Measurements from ENCODE around the gene ABI3BP. TPM values are rescaled to one million over a fixed set of nuclear protein-coding genes. Genes with fewer than 3 reads are reported as not detected.

ABI3BP gene
- total and polyA plus RNA-seq, 9 donors: 176 to 605 (median 300) TPM

GRCh38 chr3:100877286-100877685, 115.9 kb downstream of the ABI3BP start:
- H3K36me3 ChIP-seq (ENCODE audit: control insufficient read depth, insufficient read depth, low read length): peaks cover 6% of the 10 kb centered on the region
- H3K4me1 ChIP-seq (ENCODE audit: control insufficient read depth, insufficient read depth, low read length): peaks cover 20% of the 10 kb centered on the region
- H3K9me3 ChIP-seq (replicated peaks; ENCODE audit: control insufficient read depth, low read depth, low read length): no peaks in the 10 kb centered on the region
- H3K27ac ChIP-seq (ENCODE audit: low read length): no peak overlapping the region
- DNase-seq: no peak
- 70% methylated on average over 2 of the region's 2 CpGs for WGBS (ENCODE audit: insufficient coverage)
- H3K27me3 ChIP-seq (ENCODE audit: control insufficient read depth, insufficient read depth, low read length): no peaks in the 10 kb centered on the region
- H3K4me3 ChIP-seq (ENCODE audit: low read length): no peak overlapping the region

GRCh38 chr3:100875239-100875638, 118.0 kb downstream of the ABI3BP start:
- Histone ChIP-seq H3K4me3 (ENCODE audit: low read length) (no peak overlapping the region), H3K4me1 (ENCODE audit: control insufficient read depth, insufficient read depth, low read length) (peaks cover 17% of the 10 kb centered on the region), H3K9me3 (replicated peaks; ENCODE audit: control insufficient read depth, low read depth, low read length) (no peaks in the 10 kb centered on the region), H3K36me3 (ENCODE audit: control insufficient read depth, insufficient read depth, low read length) (peaks cover 6% of the 10 kb centered on the region), H3K27me3 (ENCODE audit: control insufficient read depth, insufficient read depth, low read length) (no peaks in the 10 kb centered on the region), H3K27ac (ENCODE audit: low read length) (no peak overlapping the region)
- peak; percentile 73 for DNase-seq
- WGBS (ENCODE audit: insufficient coverage): 0% methylated on average over 1 of the region's 5 CpGs

- H3K36me3 ChIP-seq (ENCODE audit: control insufficient read depth, insufficient read depth, low read length): peaks cover 6% of the 10 kb centered on the region
- H3K9me3 ChIP-seq (replicated peaks; ENCODE audit: control insufficient read depth, low read depth, low read length): no peaks in the 10 kb centered on the region
- peaks cover 9% of the 10 kb centered on the region for H3K4me1 ChIP-seq (ENCODE audit: control insufficient read depth, insufficient read depth, low read length)
- no peak overlapping the region for H3K27ac ChIP-seq (ENCODE audit: low read length)
- H3K27me3 ChIP-seq (ENCODE audit: control insufficient read depth, insufficient read depth, low read length): no peaks in the 10 kb centered on the region
- no peak overlapping the region for H3K4me3 ChIP-seq (ENCODE audit: low read length)
- no CpG with 5 or more reads among the region's 3 CpGs for WGBS (ENCODE audit: insufficient coverage)
- no peak for DNase-seq
Observed at GRCh38 chr3:100873611-100874010, 119.6 kb downstream of the ABI3BP start.

- WGBS (ENCODE audit: insufficient coverage): no CpG with 5 or more reads among the region's 3 CpGs
- Histone ChIP-seq H3K4me1 (ENCODE audit: control insufficient read depth, insufficient read depth, low read length) (peaks cover 8% of the 10 kb centered on the region), H3K36me3 (ENCODE audit: control insufficient read depth, insufficient read depth, low read length) (peaks cover 6% of the 10 kb centered on the region), H3K27ac (ENCODE audit: low read length) (no peak overlapping the region), H3K9me3 (replicated peaks; ENCODE audit: control insufficient read depth, low read depth, low read length) (no peaks in the 10 kb centered on the region), H3K27me3 (ENCODE audit: control insufficient read depth, insufficient read depth, low read length) (no peaks in the 10 kb centered on the region), H3K4me3 (ENCODE audit: low read length) (no peak overlapping the region)
- DNase-seq: no peak
Observed at GRCh38 chr3:100871306-100871705, 121.9 kb downstream of the ABI3BP start.

- Histone ChIP-seq H3K27ac (ENCODE audit: low read length) (peak overlapping the region; percentile 32), H3K36me3 (ENCODE audit: control insufficient read depth, insufficient read depth, low read length) (peaks cover 8% of the 10 kb centered on the region), H3K4me1 (ENCODE audit: control insufficient read depth, insufficient read depth, low read length) (peaks cover 3% of the 10 kb centered on the region), H3K9me3 (replicated peaks; ENCODE audit: control insufficient read depth, low read depth, low read length) (no peaks in the 10 kb centered on the region), H3K27me3 (ENCODE audit: control insufficient read depth, insufficient read depth, low read length) (no peaks in the 10 kb centered on the region), H3K4me3 (ENCODE audit: low read length) (no peak overlapping the region)
- WGBS (ENCODE audit: insufficient coverage): no CpG with 5 or more reads among the region's 2 CpGs
- DNase-seq: peak; percentile 96
Observed at GRCh38 chr3:100869787-100870186, 123.4 kb downstream of the ABI3BP start.

GRCh38 chr3:100868894-100869293, 124.3 kb downstream of the ABI3BP start:
- Histone ChIP-seq H3K27ac (ENCODE audit: low read length) (peak overlapping the region; percentile 24), H3K4me3 (ENCODE audit: low read length) (no peak overlapping the region), H3K27me3 (ENCODE audit: control insufficient read depth, insufficient read depth, low read length) (no peaks in the 10 kb centered on the region), H3K9me3 (replicated peaks; ENCODE audit: control insufficient read depth, low read depth, low read length) (no peaks in the 10 kb centered on the region), H3K4me1 (ENCODE audit: control insufficient read depth, insufficient read depth, low read length) (peaks cover 3% of the 10 kb centered on the region), H3K36me3 (ENCODE audit: control insufficient read depth, insufficient read depth, low read length) (peaks cover 15% of the 10 kb centered on the region)
- WGBS (ENCODE audit: insufficient coverage): 60% methylated on average over 2 of the region's 3 CpGs
- no peak for DNase-seq

GRCh38 chr3:100868096-100868495, 125.1 kb downstream of the ABI3BP start:
- no peak overlapping the region for H3K4me3 ChIP-seq (ENCODE audit: low read length)
- H3K36me3 ChIP-seq (ENCODE audit: control insufficient read depth, insufficient read depth, low read length): peaks cover 10% of the 10 kb centered on the region
- no CpG with 5 or more reads among the region's 1 CpG for WGBS (ENCODE audit: insufficient coverage)
- H3K27ac ChIP-seq (ENCODE audit: low read length): no peak overlapping the region
- no peaks in the 10 kb centered on the region for H3K27me3 ChIP-seq (ENCODE audit: control insufficient read depth, insufficient read depth, low read length)
- DNase-seq: no peak
- H3K4me1 ChIP-seq (ENCODE audit: control insufficient read depth, insufficient read depth, low read length): peaks cover 3% of the 10 kb centered on the region
- H3K9me3 ChIP-seq (replicated peaks; ENCODE audit: control insufficient read depth, low read depth, low read length): no peaks in the 10 kb centered on the region

- WGBS (ENCODE audit: insufficient coverage): no CpG with 5 or more reads among the region's 1 CpG
- DNase-seq: peak; percentile 40
- Histone ChIP-seq H3K4me3 (ENCODE audit: low read length) (no peak overlapping the region), H3K36me3 (ENCODE audit: control insufficient read depth, insufficient read depth, low read length) (peaks cover 14% of the 10 kb centered on the region), H3K9me3 (replicated peaks; ENCODE audit: control insufficient read depth, low read depth, low read length) (no peaks in the 10 kb centered on the region), H3K27me3 (ENCODE audit: control insufficient read depth, insufficient read depth, low read length) (no peaks in the 10 kb centered on the region), H3K4me1 (ENCODE audit: control insufficient read depth, insufficient read depth, low read length) (peaks cover 3% of the 10 kb centered on the region), H3K27ac (ENCODE audit: low read length) (no peak overlapping the region)
Observed at GRCh38 chr3:100865442-100865841, 127.8 kb downstream of the ABI3BP start.

- no CpG with 5 or more reads among the region's 2 CpGs for WGBS (ENCODE audit: insufficient coverage)
Observed at GRCh38 chr3:100864471-100865250, 128.6 kb downstream of the ABI3BP start.

GRCh38 chr3:100857863-100858262, 135.4 kb downstream of the ABI3BP start:
- Histone ChIP-seq H3K36me3 (ENCODE audit: control insufficient read depth, insufficient read depth, low read length) (peaks cover 8% of the 10 kb centered on the region), H3K27ac (ENCODE audit: low read length) (no peak overlapping the region), H3K9me3 (replicated peaks; ENCODE audit: control insufficient read depth, low read depth, low read length) (no peaks in the 10 kb centered on the region), H3K27me3 (ENCODE audit: control insufficient read depth, insufficient read depth, low read length) (no peaks in the 10 kb centered on the region), H3K4me3 (ENCODE audit: low read length) (no peak overlapping the region), H3K4me1 (ENCODE audit: control insufficient read depth, insufficient read depth, low read length) (no peaks in the 10 kb centered on the region)
- no peak for DNase-seq
- no CpG with 5 or more reads among the region's 2 CpGs for WGBS (ENCODE audit: insufficient coverage)

More at GRCh38 chr3:100864471-100865250, 128.6 kb downstream of the ABI3BP start:
- Histone ChIP-seq H3K27me3 (ENCODE audit: control insufficient read depth, insufficient read depth, low read length) (no peaks in the 10 kb centered on the region), H3K4me1 (ENCODE audit: control insufficient read depth, insufficient read depth, low read length) (peaks cover 3% of the 10 kb centered on the region), H3K36me3 (ENCODE audit: control insufficient read depth, insufficient read depth, low read length) (peaks cover 18% of the 10 kb centered on the region), H3K27ac (ENCODE audit: low read length) (no peak overlapping the region), H3K9me3 (replicated peaks; ENCODE audit: control insufficient read depth, low read depth, low read length) (no peaks in the 10 kb centered on the region), H3K4me3 (ENCODE audit: low read length) (no peak overlapping the region)
- DNase-seq: no peak
